PC-9 (cell line): ENCODE measurements around the gene TRIM43.
"Not testable (repeated sequence)": the region's sequence is repeated elsewhere in the genome, so short reads cannot be mapped to it uniquely, and the experiment has no call there.

ENCODE experiments used
- EZH2 ChIP-seq: fragments of 200-600 bp; sonication (generic); IDR thresholded peaks from 2 replicates; pipeline ENCODE4 v1.8.0; 2017; ENCODE audit warnings: antibody characterized with exemption, low read depth
- TF ChIP-seq, protein P1 (sequence below): fragments of 200-600 bp; sonication (generic); conservative IDR thresholded peaks from 2 replicates; pipeline ENCODE4 v1.6.1; 2017; ENCODE audit warnings: mixed run types, antibody characterized with exemption, mild to moderate bottlenecking, moderate library complexity

DNA sequence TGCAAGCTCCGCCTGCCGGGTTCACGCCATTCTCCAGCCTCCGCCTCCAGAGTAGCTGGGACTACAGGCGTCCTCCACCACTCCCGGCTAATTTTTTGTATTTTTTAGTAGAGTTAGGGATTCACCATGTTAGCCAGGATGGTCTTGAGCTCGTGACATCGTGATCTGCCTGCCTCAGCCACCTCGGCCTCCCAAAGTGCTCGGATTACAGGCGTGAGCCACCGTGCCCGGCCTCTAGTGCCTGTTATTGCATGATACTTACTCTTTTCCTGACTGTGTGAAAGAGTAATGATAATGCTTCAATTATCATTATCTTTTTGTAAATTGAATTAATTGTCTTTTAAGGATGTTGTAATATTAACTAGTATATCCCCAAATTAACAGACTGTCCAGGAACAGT is 1.2 kb downstream of the TRIM43 start:
- TF ChIP-seq, protein P1, sequence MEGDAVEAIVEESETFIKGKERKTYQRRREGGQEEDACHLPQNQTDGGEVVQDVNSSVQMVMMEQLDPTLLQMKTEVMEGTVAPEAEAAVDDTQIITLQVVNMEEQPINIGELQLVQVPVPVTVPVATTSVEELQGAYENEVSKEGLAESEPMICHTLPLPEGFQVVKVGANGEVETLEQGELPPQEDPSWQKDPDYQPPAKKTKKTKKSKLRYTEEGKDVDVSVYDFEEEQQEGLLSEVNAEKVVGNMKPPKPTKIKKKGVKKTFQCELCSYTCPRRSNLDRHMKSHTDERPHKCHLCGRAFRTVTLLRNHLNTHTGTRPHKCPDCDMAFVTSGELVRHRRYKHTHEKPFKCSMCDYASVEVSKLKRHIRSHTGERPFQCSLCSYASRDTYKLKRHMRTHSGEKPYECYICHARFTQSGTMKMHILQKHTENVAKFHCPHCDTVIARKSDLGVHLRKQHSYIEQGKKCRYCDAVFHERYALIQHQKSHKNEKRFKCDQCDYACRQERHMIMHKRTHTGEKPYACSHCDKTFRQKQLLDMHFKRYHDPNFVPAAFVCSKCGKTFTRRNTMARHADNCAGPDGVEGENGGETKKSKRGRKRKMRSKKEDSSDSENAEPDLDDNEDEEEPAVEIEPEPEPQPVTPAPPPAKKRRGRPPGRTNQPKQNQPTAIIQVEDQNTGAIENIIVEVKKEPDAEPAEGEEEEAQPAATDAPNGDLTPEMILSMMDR, result not testable (repeated sequence)
- not testable (repeated sequence) for TF ChIP-seq EZH2
